HCT116 (cell line): ENCODE data around the gene VWF. TPM values are rescaled to one million over a fixed set of nuclear protein-coding genes. Genes with fewer than 3 reads are reported as not detected.

Source experiments
- ATAC-seq: fragments of 200-7000 bp; cut with Tn5 transposase; 2 replicates; pipeline ENCODE4 v1.9.1; 2020; ENCODE audit warnings: mild to moderate bottlenecking, moderate library complexity
- BruUV-seq: library from RNA; stranded (reverse); fragments of 400-500 nt; replicated peaks from 2 replicates; lab custom pipeline; 2021; lab: Mats Ljungman, UMichigan
- CTCF ChIA-PET: fragments of 300-600 bp; sonication (Branson Sonifier 250); formaldehyde crosslinking; loops from one replicate; lab custom pipeline; 2021; ENCODE audit warnings: antibody characterized with exemption; lab: Charles Lee
- POLR2A ChIA-PET: fragments of 300-600, 350-600 bp; sonication (Branson Sonifier 250); formaldehyde crosslinking; loops from one replicate; lab custom pipeline; 2021; ENCODE audit warnings: antibody characterized with exemption; lab: Charles Lee
- RAD21 ChIA-PET, 2 experiments: fragments of 300-600 bp; sonication (Branson Sonifier 250); formaldehyde crosslinking; loops; one replicate each; lab custom pipeline; 2023; ENCODE audit warnings: low total read pairs in 2 of 2; ENCODE audit not compliant: uncharacterized antibody in 2 of 2, unreplicated experiment in 2 of 2, low non-redundant PET in 1 of 2; lab: Charles Lee
- DNase-seq: peaks from one replicate; pipeline ENCODE4 v3.0.0-alpha.2; 2010; ENCODE audit warnings: low read depth, low spot score
- H2AFZ ChIP-seq: fragments of 200-600 bp; shearing (Covaris generic), sonication (generic); 2 replicates; pipeline ENCODE4 v1.6.1; 2017; ENCODE audit warnings: low read depth, mixed run types, mixed read lengths, antibody characterized with exemption, low read length; ENCODE audit not compliant: poor library complexity, severe bottlenecking
- H3K27ac ChIP-seq: 2 replicates; pipeline ENCODE4 v1.5.1; 2012; ENCODE audit warnings: low read depth, low read length
- H3K27me3 ChIP-seq: fragments of 200-600 bp; sonication (generic); 2 replicates; pipeline ENCODE4 v1.6.1; 2016; ENCODE audit warnings: mixed run types, low read length, mixed read lengths; ENCODE audit not compliant: insufficient read depth
- H3K36me3 ChIP-seq, 2 experiments: fragments of 200-500 bp in 1 of 2; fragments of 200-600 bp in 1 of 2; sonication (Bioruptor generic) in 1 of 2; sonication (generic) in 1 of 2; 2 replicates each; pipeline versions ENCODE4 v1.5.1 to v1.6.1; 2014 to 2016; ENCODE audit warnings: low read length in 2 of 2, inconsistent platforms in 1 of 2, mixed read lengths in 1 of 2, mixed run types in 1 of 2; ENCODE audit not compliant: insufficient read depth in 2 of 2, control insufficient read depth in 1 of 2
- H3K4me1 ChIP-seq, 2 experiments: fragments of 200-600 bp in 1 of 2; sonication (generic) in 1 of 2; 2 replicates each; pipeline versions ENCODE4 v1.5.1 to v1.6.1; 2012 to 2017; ENCODE audit warnings: low read length in 2 of 2, inconsistent platforms in 1 of 2, mild to moderate bottlenecking in 1 of 2, mixed read lengths in 1 of 2, mixed run types in 1 of 2, moderate library complexity in 1 of 2; ENCODE audit not compliant: insufficient read depth in 2 of 2, control insufficient read depth in 1 of 2
- H3K4me2 ChIP-seq: fragments of 200-600 bp; sonication (generic); 2 replicates; pipeline ENCODE4 v1.6.1; 2017; ENCODE audit warnings: mixed run types, low read length, mixed read lengths
- H3K4me3 ChIP-seq, 2 experiments: fragments of 200-600 bp in 1 of 2; sonication (generic) in 1 of 2; replicated peaks in 1 of 2; 2 replicates each; pipeline ENCODE4 v1.5.1; 2011 to 2016; ENCODE audit warnings: low read length in 2 of 2, control low read depth in 1 of 2, low read depth in 1 of 2, mild to moderate bottlenecking in 1 of 2, mixed read lengths in 1 of 2, mixed run types in 1 of 2
- H3K79me2 ChIP-seq: fragments of 200-600 bp; sonication (generic); 2 replicates; pipeline ENCODE4 v1.6.1; 2017; ENCODE audit warnings: mild to moderate bottlenecking, mixed run types, low read length, moderate library complexity, mixed read lengths; ENCODE audit not compliant: insufficient read depth
- H3K9ac ChIP-seq: fragments of 200-600 bp; sonication (generic); 2 replicates; pipeline ENCODE4 v1.6.1; 2016; ENCODE audit warnings: low read length, mixed read lengths
- H3K9me2 ChIP-seq: fragments of 200-600 bp; sonication (generic), shearing (Covaris generic); 2 replicates; pipeline ENCODE4 v1.6.1; 2017; ENCODE audit warnings: mixed run types, mild to moderate bottlenecking, moderate library complexity; ENCODE audit not compliant: insufficient read depth
- H3K9me3 ChIP-seq, 2 experiments: fragments of 200-500 bp in 1 of 2; fragments of 200-600 bp in 1 of 2; sonication (Bioruptor generic) in 1 of 2; sonication (generic) in 1 of 2; 2 replicates each; pipeline ENCODE4 v1.6.1; 2014 to 2017; ENCODE audit warnings: low read length in 2 of 2, mixed read lengths in 2 of 2, inconsistent platforms in 1 of 2, low read depth in 1 of 2, mild to moderate bottlenecking in 1 of 2, mixed run types in 1 of 2, moderate library complexity in 1 of 2; ENCODE audit not compliant: control insufficient read depth in 1 of 2, insufficient read depth in 1 of 2
- H4K20me1 ChIP-seq: fragments of 200-600 bp; sonication (generic), shearing (Covaris generic); 2 replicates; pipeline ENCODE4 v1.6.1; 2017; ENCODE audit warnings: mixed run types, mild to moderate bottlenecking, moderate library complexity; ENCODE audit not compliant: insufficient read depth
- CEBPB ChIP-seq: IDR thresholded peaks from 2 replicates; pipeline ENCODE4 v1.6.1; 2012; ENCODE audit warnings: low read depth
- CTCF ChIP-seq, 3 experiments: fragments of 200-600 bp in 1 of 3; sonication (generic) in 1 of 3; IDR thresholded peaks in 2 of 3; conservative IDR thresholded peaks in 1 of 3; 2 replicates each; pipeline ENCODE4 v1.5.1; 2012 to 2017; ENCODE audit warnings: low read depth in 2 of 3, low read length in 2 of 3, antibody characterized with exemption in 1 of 3, borderline replicate concordance in 1 of 3, control low read depth in 1 of 3, mild to moderate bottlenecking in 1 of 3, mixed read lengths in 1 of 3, mixed run types in 1 of 3, moderate library complexity in 1 of 3; ENCODE audit not compliant: insufficient read depth in 1 of 3
- EGR1 ChIP-seq: IDR thresholded peaks from 2 replicates; pipeline ENCODE4 v1.6.1; 2012; ENCODE audit warnings: low read depth
- EZH2 ChIP-seq: fragments of 200-600 bp; sonication (generic); IDR thresholded peaks from 2 replicates; pipeline ENCODE4 v1.6.1; 2017; ENCODE audit warnings: antibody characterized with exemption, mixed run types
- FOSL1 ChIP-seq: IDR thresholded peaks from 2 replicates; pipeline ENCODE4 v1.6.1; 2012; ENCODE audit warnings: low read depth
- POLR2A ChIP-seq: IDR thresholded peaks from 2 replicates; pipeline ENCODE4 v1.7.0; 2011; ENCODE audit warnings: borderline replicate concordance; ENCODE audit not compliant: insufficient read depth, insufficient read length; ENCODE audit errors: extremely low read depth
- RAD21 ChIP-seq: IDR thresholded peaks from 2 replicates; pipeline ENCODE4 v1.6.1; 2012; ENCODE audit warnings: low read depth, mild to moderate bottlenecking
- REST ChIP-seq: IDR thresholded peaks from 2 replicates; pipeline ENCODE4 v1.6.1; 2012; ENCODE audit warnings: low read depth
- SIN3A ChIP-seq: IDR thresholded peaks from 2 replicates; pipeline ENCODE4 v1.6.1; 2012; ENCODE audit warnings: low read depth
- intact Hi-C: fragments of 100-400 bp; cut with micrococcal nuclease; formaldehyde crosslinking; loops from 2 replicates; pipeline ENCODE4 v1.10.0; 2022
- total RNA-seq: library from RNA; stranded (reverse); gene quantifications from one replicate; pipeline ENCODE4 v1.2.1, GENCODE V29; 2021; ENCODE audit not compliant: unreplicated experiment

Gene VWF
- total RNA-seq, 1 experiment from 2014 or later: 0.57 TPM

- no peak for TF ChIP-seq CTCF (IDR thresholded peaks at IDR 0.05 in 2 of 3, conservative IDR thresholded peaks at IDR 0.05 in 1 of 3; ENCODE audit: borderline replicate concordance in 1 of 3, insufficient read depth in 1 of 3, low read depth in 2 of 3, low read length in 2 of 3)
- TF ChIP-seq EZH2: no peak
- TF ChIP-seq EGR1: no peak
These were observed 50.0 kb downstream of the VWF start (continued) for GRCh38 chr12:6074427-6074826.

GRCh38 chr12:6073426-6073825 lies 51.0 kb downstream of the VWF start:
- BruUV-seq: no TSS peak
- H3K9me2 ChIP-seq: no peaks in the 10 kb centered on the region
- H4K20me1 ChIP-seq: no peaks in the 10 kb centered on the region
- no peak overlapping the region for H3K4me2 ChIP-seq
- no peak overlapping the region for H2AFZ ChIP-seq
- ChIA-PET POLR2A (no interaction called here), RAD21 (no interaction called here), CTCF (no interaction called here)
- H3K79me2 ChIP-seq: no peaks in the 10 kb centered on the region
- no peak overlapping the region for H3K4me3 ChIP-seq
- no peaks in the 10 kb centered on the region for H3K27me3 ChIP-seq
- intact Hi-C loops: no loop called here
- H3K27ac ChIP-seq: no peak overlapping the region
- TF ChIP-seq POLR2A (no peak), SIN3A (no peak)
- ATAC-seq (no peak), DNase-seq (no peak)
- no peaks in the 10 kb centered on the region for H3K9me3 ChIP-seq
- peaks cover 11 to 23% of the 10 kb centered on the region in 2 experiments for H3K4me1 ChIP-seq
- H3K36me3 ChIP-seq: no peaks in the 10 kb centered on the region
- no peak overlapping the region for H3K9ac ChIP-seq

- TF ChIP-seq CEBPB (no peak), EGR1 (no peak), FOSL1 (no peak), RAD21 (peak; percentile 68), REST (no peak), CTCF (IDR thresholded peaks at IDR 0.05 in 2 of 3, conservative IDR thresholded peaks at IDR 0.05 in 1 of 3; ENCODE audit: borderline replicate concordance in 1 of 3, insufficient read depth in 1 of 3, low read depth in 2 of 3, low read length in 2 of 3) (peak in 2 of 3 experiments; percentile 9 to 37; a peak in 1 of 6 replicates)
- TF ChIP-seq, all 23 proteins: peak for 2
- H3K27ac ChIP-seq: no peak overlapping the region
- no peak overlapping the region for H2AFZ ChIP-seq
- H3K9ac ChIP-seq: no peak overlapping the region
- H3K4me1 ChIP-seq: peaks cover 8 to 29% of the 10 kb centered on the region in 2 experiments; a peak in 3 of 4 replicates
- no peaks in the 10 kb centered on the region for H3K79me2 ChIP-seq
- no peaks in the 10 kb centered on the region for H3K36me3 ChIP-seq
- POLR2A ChIA-PET: interaction anchor here (0.6 kb wide), 1 partner anchor 1412 kb away, joined by 5 read pairs; no protein-coding TSS in a partner anchor
- ATAC-seq (no peak), DNase-seq (no peak)
- H3K9me2 ChIP-seq: no peaks in the 10 kb centered on the region
- intact Hi-C loops: no loop called here
- H3K4me3 ChIP-seq: no peak overlapping the region
- no peaks in the 10 kb centered on the region for H3K9me3 ChIP-seq
- no peaks in the 10 kb centered on the region for H4K20me1 ChIP-seq
- CTCF ChIA-PET: interaction anchor here (1.0 kb wide), 1 partner anchor 205 kb away, joined by 4 read pairs; no protein-coding TSS in a partner anchor
- H3K4me2 ChIP-seq: no peak overlapping the region
- no TSS peak for BruUV-seq
- RAD21 ChIA-PET: no interaction called here
- H3K27me3 ChIP-seq: no peaks in the 10 kb centered on the region
These were observed 52.1 kb downstream of the VWF start for GRCh38 chr12:6072302-6072752.
